Measurements from ENCODE around the gene KCTD16.

DNA sequence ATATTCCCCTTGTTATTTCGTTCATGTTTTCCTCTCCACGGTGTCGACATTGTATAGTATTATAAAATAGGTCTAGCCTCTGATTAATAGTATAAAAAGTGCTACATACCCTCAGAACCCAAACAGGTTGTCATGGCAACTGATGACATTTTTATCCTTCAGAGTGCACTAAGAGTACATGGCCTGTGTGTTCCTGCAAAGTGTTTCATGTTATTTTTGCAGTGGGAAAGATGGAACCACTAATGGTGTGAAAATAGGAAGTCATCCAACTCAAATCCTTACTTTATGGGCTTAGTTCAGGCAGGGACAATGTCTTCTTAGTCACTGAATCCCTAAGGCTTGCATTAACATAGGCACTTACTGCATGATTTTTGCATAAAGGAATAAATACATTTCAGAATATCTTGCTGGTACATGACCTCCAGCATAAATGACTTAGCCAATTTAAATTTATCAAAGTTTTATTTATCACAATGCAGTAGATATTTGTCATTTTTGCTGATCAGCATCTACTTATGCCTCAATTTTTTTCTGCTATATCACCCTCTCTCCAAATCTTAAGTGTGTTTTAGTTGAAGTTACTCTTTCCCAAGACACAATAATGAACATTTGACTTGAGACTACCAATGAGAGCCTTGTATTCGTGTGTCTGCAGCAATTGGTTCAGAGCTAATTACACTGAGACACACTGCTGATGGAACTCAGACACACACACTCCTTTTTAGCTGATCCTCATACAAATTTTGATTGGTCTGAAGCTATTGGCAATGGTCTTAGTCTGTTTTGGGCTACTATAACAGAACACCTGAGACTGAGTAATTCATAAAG, 243.7 kb downstream of the KCTD16 start:
- TF ChIP-seq RBAK (tag by site-specific recombination; IDR thresholded peaks at IDR 0.05) (no peak), ZNF600 (tag by site-specific recombination; IDR thresholded peaks at IDR 0.05) (no peak), SCRT1 (tag by site-specific recombination; IDR thresholded peaks at IDR 0.05; ENCODE audit: borderline replicate concordance) (no peak), REPIN1 (tag by site-specific recombination; IDR thresholded peaks at IDR 0.05; ENCODE audit: low read depth) (no peak), ZNF274 (IDR thresholded peaks at IDR 0.05; ENCODE audit: low read length) (no peak), ZNF274 (tag by site-specific recombination; IDR thresholded peaks at IDR 0.05; ENCODE audit: borderline replicate concordance) (no peak), KLF8 (tag by site-specific recombination; IDR thresholded peaks at IDR 0.05) (no peak)
- TF ChIP-seq, protein P1, sequence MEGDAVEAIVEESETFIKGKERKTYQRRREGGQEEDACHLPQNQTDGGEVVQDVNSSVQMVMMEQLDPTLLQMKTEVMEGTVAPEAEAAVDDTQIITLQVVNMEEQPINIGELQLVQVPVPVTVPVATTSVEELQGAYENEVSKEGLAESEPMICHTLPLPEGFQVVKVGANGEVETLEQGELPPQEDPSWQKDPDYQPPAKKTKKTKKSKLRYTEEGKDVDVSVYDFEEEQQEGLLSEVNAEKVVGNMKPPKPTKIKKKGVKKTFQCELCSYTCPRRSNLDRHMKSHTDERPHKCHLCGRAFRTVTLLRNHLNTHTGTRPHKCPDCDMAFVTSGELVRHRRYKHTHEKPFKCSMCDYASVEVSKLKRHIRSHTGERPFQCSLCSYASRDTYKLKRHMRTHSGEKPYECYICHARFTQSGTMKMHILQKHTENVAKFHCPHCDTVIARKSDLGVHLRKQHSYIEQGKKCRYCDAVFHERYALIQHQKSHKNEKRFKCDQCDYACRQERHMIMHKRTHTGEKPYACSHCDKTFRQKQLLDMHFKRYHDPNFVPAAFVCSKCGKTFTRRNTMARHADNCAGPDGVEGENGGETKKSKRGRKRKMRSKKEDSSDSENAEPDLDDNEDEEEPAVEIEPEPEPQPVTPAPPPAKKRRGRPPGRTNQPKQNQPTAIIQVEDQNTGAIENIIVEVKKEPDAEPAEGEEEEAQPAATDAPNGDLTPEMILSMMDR (tag by site-specific recombination; IDR thresholded peaks at IDR 0.05), result no peak
- TF ChIP-seq, protein P2, sequence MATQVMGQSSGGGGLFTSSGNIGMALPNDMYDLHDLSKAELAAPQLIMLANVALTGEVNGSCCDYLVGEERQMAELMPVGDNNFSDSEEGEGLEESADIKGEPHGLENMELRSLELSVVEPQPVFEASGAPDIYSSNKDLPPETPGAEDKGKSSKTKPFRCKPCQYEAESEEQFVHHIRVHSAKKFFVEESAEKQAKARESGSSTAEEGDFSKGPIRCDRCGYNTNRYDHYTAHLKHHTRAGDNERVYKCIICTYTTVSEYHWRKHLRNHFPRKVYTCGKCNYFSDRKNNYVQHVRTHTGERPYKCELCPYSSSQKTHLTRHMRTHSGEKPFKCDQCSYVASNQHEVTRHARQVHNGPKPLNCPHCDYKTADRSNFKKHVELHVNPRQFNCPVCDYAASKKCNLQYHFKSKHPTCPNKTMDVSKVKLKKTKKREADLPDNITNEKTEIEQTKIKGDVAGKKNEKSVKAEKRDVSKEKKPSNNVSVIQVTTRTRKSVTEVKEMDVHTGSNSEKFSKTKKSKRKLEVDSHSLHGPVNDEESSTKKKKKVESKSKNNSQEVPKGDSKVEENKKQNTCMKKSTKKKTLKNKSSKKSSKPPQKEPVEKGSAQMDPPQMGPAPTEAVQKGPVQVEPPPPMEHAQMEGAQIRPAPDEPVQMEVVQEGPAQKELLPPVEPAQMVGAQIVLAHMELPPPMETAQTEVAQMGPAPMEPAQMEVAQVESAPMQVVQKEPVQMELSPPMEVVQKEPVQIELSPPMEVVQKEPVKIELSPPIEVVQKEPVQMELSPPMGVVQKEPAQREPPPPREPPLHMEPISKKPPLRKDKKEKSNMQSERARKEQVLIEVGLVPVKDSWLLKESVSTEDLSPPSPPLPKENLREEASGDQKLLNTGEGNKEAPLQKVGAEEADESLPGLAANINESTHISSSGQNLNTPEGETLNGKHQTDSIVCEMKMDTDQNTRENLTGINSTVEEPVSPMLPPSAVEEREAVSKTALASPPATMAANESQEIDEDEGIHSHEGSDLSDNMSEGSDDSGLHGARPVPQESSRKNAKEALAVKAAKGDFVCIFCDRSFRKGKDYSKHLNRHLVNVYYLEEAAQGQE (tag by site-specific recombination; IDR thresholded peaks at IDR 0.05), result no peak
- TF ChIP-seq, protein P3, sequence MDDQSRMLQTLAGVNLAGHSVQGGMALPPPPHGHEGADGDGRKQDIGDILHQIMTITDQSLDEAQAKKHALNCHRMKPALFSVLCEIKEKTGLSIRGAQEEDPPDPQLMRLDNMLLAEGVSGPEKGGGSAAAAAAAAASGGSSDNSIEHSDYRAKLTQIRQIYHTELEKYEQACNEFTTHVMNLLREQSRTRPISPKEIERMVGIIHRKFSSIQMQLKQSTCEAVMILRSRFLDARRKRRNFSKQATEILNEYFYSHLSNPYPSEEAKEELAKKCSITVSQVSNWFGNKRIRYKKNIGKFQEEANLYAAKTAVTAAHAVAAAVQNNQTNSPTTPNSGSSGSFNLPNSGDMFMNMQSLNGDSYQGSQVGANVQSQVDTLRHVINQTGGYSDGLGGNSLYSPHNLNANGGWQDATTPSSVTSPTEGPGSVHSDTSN (CRISPR knock-in tag; IDR thresholded peaks at IDR 0.05), result no peak
- TF ChIP-seq, protein P4, sequence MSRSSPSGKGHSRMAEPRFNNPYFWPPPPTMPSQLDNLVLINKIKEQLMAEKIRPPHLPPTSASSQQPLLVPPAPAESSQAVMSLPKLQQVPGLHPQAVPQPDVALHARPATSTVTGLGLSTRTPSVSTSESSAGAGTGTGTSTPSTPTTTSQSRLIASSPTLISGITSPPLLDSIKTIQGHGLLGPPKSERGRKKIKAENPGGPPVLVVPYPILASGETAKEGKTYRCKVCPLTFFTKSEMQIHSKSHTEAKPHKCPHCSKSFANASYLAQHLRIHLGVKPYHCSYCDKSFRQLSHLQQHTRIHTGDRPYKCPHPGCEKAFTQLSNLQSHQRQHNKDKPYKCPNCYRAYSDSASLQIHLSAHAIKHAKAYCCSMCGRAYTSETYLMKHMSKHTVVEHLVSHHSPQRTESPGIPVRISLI (tag by site-specific recombination; IDR thresholded peaks at IDR 0.05), result no peak
